ENCODE measurements around the gene NR1H3. TPM values are rescaled to one million over a fixed set of nuclear protein-coding genes. Genes with fewer than 3 reads are reported as not detected.

Gene NR1H3
- polyA plus RNA-seq, 1 of the 3 experiments (the other 2 are of a cell fraction) = 7.3 TPM

GRCh38 chr11:47317064-47317828 is 59.5 kb downstream of the NR1H3 start:
- H4K20me1 ChIP-seq (ENCODE audit: insufficient read depth) = no peaks in the 10 kb centered on the region
- ChIA-PET POLR2A (no interaction called here), CTCF (interaction anchor here (0.7 to 1.0 kb wide), 4 partner anchors 19 to 113 kb away, joined by 3 to 4 read pairs (median 3); no protein-coding TSS in a partner anchor)
- no peak overlapping the region for H2AFZ ChIP-seq (ENCODE audit: low read depth)
- H3K4me1 ChIP-seq (ENCODE audit: control insufficient read depth in 1 of 2, insufficient read depth in 2 of 2, low read depth in 1 of 2, low read length in 1 of 2) = no peaks in the 10 kb centered on the region
- no peaks in the 10 kb centered on the region for H3F3A ChIP-seq (replicated peaks; ENCODE audit: insufficient read depth)
- H3K4me2 ChIP-seq = no peak overlapping the region
- 96% methylated on average over 5 of the region's 5 CpGs for WGBS (ENCODE audit: low lambda C conversion rate)
- no peak for TF ChIP-seq RAD21 (IDR thresholded peaks at IDR 0.05; ENCODE audit: low read length)
- no peak for TF ChIP-seq CHD2 (IDR thresholded peaks at IDR 0.05; ENCODE audit: low read length, partially characterized antibody)
- no peak for TF ChIP-seq MXI1 (IDR thresholded peaks at IDR 0.05; ENCODE audit: low read depth, low read length)
- no peak for TF ChIP-seq RCOR1 (IDR thresholded peaks at IDR 0.05; ENCODE audit: low read length)
- TF ChIP-seq USF2 (IDR thresholded peaks at IDR 0.05; ENCODE audit: borderline replicate concordance, low read depth, low read length) = no peak
- no peak for TF ChIP-seq FOSL2 (IDR thresholded peaks at IDR 0.05; ENCODE audit: borderline replicate concordance, low read depth)
- H3K9me3 ChIP-seq = no peaks in the 10 kb centered on the region
- H3K4me3 ChIP-seq (ENCODE audit: low read depth in 2 of 2, low read length in 1 of 2) = no peak overlapping the region
- no peak for DNase-seq
- H3K79me2 ChIP-seq (ENCODE audit: insufficient read depth) = no peaks in the 10 kb centered on the region
- H3K27me3 ChIP-seq (ENCODE audit: insufficient read depth) = no peaks in the 10 kb centered on the region
- H3K36me3 ChIP-seq (replicated peaks in 1 of 2; ENCODE audit: control insufficient read depth in 1 of 2, insufficient read depth in 2 of 2, low read length in 1 of 2) = peaks cover 29 to 38% of the 10 kb centered on the region in 2 experiments
- H3K9me2 ChIP-seq = no peaks in the 10 kb centered on the region
- no peak overlapping the region for H3K27ac ChIP-seq (ENCODE audit: low read depth in 2 of 2, low read length in 1 of 2)
- no peak overlapping the region for H3K9ac ChIP-seq

DNA sequence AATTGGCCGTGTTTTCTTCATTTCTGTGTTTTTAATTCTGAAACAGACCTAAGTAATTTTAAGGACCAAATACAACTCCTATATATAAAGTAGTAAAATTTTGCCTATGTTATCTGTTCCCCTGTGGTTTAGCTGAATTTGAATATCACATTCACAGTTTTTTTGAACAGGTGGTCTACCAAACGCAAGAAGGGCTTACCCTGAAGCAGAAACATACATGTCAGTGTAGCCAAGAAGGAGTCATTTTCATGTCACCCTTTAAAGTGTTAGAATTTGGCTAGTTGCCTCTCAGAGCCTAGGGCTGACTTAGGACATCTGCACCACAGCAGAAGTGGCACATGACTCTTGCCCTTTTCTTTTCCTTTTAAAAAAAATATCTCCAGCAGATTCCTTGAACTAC is 60.4 kb downstream of the NR1H3 start:
- CTCF ChIA-PET = interaction anchor here (1.0 kb wide), 1 partner anchor 37 kb away, joined by 3 read pairs; no protein-coding TSS in a partner anchor
- H3K9me3 ChIP-seq = no peaks in the 10 kb centered on the region
- POLR2A ChIA-PET = no interaction called here

More for the DNA sequence above, 60.4 kb downstream of the NR1H3 start:
- Histone ChIP-seq H3K4me1 (ENCODE audit: control insufficient read depth in 1 of 2, insufficient read depth in 2 of 2, low read depth in 1 of 2, low read length in 1 of 2) (no peaks in the 10 kb centered on the region), H2AFZ (ENCODE audit: low read depth) (no peak overlapping the region), H3K27ac (ENCODE audit: low read depth in 2 of 2, low read length in 1 of 2) (no peak overlapping the region), H3K4me3 (ENCODE audit: low read depth in 2 of 2, low read length in 1 of 2) (no peak overlapping the region), H3K9me2 (no peaks in the 10 kb centered on the region), H3K9ac (no peak overlapping the region), H3F3A (replicated peaks; ENCODE audit: insufficient read depth) (no peaks in the 10 kb centered on the region), H3K36me3 (replicated peaks in 1 of 2; ENCODE audit: control insufficient read depth in 1 of 2, insufficient read depth in 2 of 2, low read length in 1 of 2) (peaks cover 22 to 38% of the 10 kb centered on the region in 2 experiments), H3K4me2 (no peak overlapping the region), H4K20me1 (ENCODE audit: insufficient read depth) (no peaks in the 10 kb centered on the region), H3K79me2 (ENCODE audit: insufficient read depth) (no peaks in the 10 kb centered on the region), H3K27me3 (ENCODE audit: insufficient read depth) (no peaks in the 10 kb centered on the region)
- WGBS (ENCODE audit: low lambda C conversion rate) = 100% methylated on average over 2 of the region's 2 CpGs
- no peak for DNase-seq
- TF ChIP-seq GABPA (IDR thresholded peaks at IDR 0.05; ENCODE audit: low read depth) (no peak), FOXM1 (IDR thresholded peaks at IDR 0.05; ENCODE audit: low read depth) (no peak), TEAD4 (IDR thresholded peaks at IDR 0.05; ENCODE audit: borderline replicate concordance, insufficient read depth) (no peak), REST (IDR thresholded peaks at IDR 0.05; ENCODE audit: low read depth, low read length) (no peak), RXRA (IDR thresholded peaks at IDR 0.05; ENCODE audit: borderline replicate concordance, low read depth) (no peak), RAD21 (IDR thresholded peaks at IDR 0.05; ENCODE audit: low read length) (no peak), FOXJ3 (CRISPR knock-in tag; IDR thresholded peaks at IDR 0.05) (no peak)
- TF ChIP-seq, protein P1, sequence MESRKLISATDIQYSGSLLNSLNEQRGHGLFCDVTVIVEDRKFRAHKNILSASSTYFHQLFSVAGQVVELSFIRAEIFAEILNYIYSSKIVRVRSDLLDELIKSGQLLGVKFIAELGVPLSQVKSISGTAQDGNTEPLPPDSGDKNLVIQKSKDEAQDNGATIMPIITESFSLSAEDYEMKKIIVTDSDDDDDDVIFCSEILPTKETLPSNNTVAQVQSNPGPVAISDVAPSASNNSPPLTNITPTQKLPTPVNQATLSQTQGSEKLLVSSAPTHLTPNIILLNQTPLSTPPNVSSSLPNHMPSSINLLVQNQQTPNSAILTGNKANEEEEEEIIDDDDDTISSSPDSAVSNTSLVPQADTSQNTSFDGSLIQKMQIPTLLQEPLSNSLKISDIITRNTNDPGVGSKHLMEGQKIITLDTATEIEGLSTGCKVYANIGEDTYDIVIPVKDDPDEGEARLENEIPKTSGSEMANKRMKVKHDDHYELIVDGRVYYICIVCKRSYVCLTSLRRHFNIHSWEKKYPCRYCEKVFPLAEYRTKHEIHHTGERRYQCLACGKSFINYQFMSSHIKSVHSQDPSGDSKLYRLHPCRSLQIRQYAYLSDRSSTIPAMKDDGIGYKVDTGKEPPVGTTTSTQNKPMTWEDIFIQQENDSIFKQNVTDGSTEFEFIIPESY (IDR thresholded peaks at IDR 0.05; ENCODE audit: borderline replicate concordance, low read depth) = no peak

Data from SK-N-SH (cell line).